ENCODE measurements around the gene ENTPD1. TPM values are rescaled to one million over a fixed set of nuclear protein-coding genes. Genes with fewer than 3 reads are reported as not detected.

The ENTPD1 gene
- total RNA-seq, 1 donor from 2014 or later = 0.95 TPM

DNA sequence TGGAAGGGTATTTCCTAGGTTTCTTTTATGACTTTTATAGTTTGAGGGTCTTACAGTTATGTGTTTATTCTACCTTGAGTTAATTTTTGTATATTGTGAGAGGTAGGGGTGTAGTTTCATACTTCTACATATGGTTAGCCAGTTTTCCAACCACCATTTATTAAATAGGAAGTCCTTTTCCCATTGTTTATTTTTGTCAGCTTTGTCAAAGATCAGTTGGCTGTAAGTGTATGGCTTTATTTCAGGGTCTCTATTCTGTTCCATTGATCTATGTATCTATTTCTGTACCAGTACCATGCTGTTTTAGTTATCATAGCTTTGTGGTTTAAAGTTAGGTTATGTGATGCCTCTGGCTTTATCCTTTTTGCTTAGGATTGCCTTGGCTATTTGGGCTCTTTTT, 79.9 kb downstream of the ENTPD1 start:
- Histone ChIP-seq H3K27ac (ENCODE audit: low read depth, low read length) (no peak overlapping the region), H3K4me3 (ENCODE audit: insufficient read depth, low read depth, low read length) (no peak overlapping the region), H3K9me3 (ENCODE audit: insufficient read depth, low read depth, low read length) (no peaks in the 10 kb centered on the region), H3K4me2 (ENCODE audit: low read length) (no peak overlapping the region), H2AFZ (ENCODE audit: low read depth, low read length) (no peak overlapping the region), H3K79me2 (ENCODE audit: insufficient read depth, low read length) (no peaks in the 10 kb centered on the region), H3K9ac (ENCODE audit: low read length) (no peak overlapping the region), H3K36me3 (ENCODE audit: insufficient read depth, low read length) (no peaks in the 10 kb centered on the region), H4K20me1 (ENCODE audit: insufficient read depth, low read length) (no peaks in the 10 kb centered on the region), H3K4me1 (ENCODE audit: insufficient read depth, low read length) (no peaks in the 10 kb centered on the region), H3K27me3 (ENCODE audit: insufficient read depth, low read length) (no peaks in the 10 kb centered on the region)
- Mint-ChIP-seq H3K36me3 (ENCODE audit: low read depth, unreplicated experiment) (no peaks in the 10 kb centered on the region), H3K27ac (ENCODE audit: unreplicated experiment) (no peak overlapping the region), H3K9me3 (ENCODE audit: unreplicated experiment) (peaks cover 2% of the 10 kb centered on the region), H3K4me3 (ENCODE audit: unreplicated experiment) (no peak overlapping the region), H3K4me1 (ENCODE audit: low read depth, unreplicated experiment) (peaks cover 8% of the 10 kb centered on the region), H3K27me3 (ENCODE audit: low read depth, unreplicated experiment) (peaks cover 6% of the 10 kb centered on the region)
- TF ChIP-seq, protein P1, sequence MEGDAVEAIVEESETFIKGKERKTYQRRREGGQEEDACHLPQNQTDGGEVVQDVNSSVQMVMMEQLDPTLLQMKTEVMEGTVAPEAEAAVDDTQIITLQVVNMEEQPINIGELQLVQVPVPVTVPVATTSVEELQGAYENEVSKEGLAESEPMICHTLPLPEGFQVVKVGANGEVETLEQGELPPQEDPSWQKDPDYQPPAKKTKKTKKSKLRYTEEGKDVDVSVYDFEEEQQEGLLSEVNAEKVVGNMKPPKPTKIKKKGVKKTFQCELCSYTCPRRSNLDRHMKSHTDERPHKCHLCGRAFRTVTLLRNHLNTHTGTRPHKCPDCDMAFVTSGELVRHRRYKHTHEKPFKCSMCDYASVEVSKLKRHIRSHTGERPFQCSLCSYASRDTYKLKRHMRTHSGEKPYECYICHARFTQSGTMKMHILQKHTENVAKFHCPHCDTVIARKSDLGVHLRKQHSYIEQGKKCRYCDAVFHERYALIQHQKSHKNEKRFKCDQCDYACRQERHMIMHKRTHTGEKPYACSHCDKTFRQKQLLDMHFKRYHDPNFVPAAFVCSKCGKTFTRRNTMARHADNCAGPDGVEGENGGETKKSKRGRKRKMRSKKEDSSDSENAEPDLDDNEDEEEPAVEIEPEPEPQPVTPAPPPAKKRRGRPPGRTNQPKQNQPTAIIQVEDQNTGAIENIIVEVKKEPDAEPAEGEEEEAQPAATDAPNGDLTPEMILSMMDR (IDR thresholded peaks at IDR 0.05; ENCODE audit: insufficient read depth, low read depth, low read length) = no peak
- TF ChIP-seq EZH2 (IDR thresholded peaks at IDR 0.05; ENCODE audit: insufficient read depth, low read length) = no peak
- FAIRE-seq = no peak
- DNase-seq (ENCODE audit: low read depth) = no peak

DNA sequence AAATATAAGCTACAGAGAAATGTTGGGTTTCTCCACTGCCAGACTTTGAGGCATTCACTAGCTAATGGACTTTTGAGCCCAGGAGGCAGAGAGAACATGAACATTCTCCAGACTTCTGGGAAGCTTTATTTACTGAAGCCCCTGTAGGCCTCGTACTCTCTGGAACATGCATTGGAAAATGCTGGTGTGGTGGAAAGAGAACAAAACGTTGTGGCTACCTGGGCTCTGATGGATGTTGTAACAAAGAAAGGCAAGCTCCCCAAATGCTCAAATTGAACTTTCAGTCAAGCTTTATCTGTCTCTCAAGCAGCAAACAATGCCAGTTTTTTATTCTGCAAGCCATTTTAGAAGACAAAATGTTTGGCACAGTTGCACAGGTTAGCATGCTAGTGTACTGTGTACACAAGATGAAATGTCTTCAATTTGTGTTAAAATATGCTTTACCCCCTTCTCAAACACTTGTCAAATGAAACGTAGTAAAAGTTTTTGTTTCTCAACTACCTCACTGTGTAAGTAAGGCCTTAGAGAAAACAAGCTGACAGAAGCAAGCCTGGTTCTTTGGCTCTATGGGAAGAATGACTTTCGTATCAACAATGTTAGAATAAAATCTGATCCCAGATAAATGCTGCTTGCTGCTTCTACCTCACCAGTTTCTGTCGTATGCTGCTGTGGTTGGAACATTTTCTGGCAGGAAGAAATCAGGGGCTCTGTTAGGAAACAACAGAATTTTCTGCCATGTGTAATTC, 80.8 kb downstream of the ENTPD1 start:
- H3K9me3 ChIP-seq (ENCODE audit: insufficient read depth, low read depth, low read length) = no peaks in the 10 kb centered on the region
- peaks cover 2% of the 10 kb centered on the region for H3K9me3 Mint-ChIP-seq (ENCODE audit: unreplicated experiment)
- H3K79me2 ChIP-seq (ENCODE audit: insufficient read depth, low read length) = no peaks in the 10 kb centered on the region
- no peaks in the 10 kb centered on the region for H3K27me3 ChIP-seq (ENCODE audit: insufficient read depth, low read length)
- peaks cover 3% of the 10 kb centered on the region for H3K4me1 ChIP-seq (ENCODE audit: insufficient read depth, low read length)
- no peaks in the 10 kb centered on the region for H4K20me1 ChIP-seq (ENCODE audit: insufficient read depth, low read length)
- no peaks in the 10 kb centered on the region for H3K36me3 Mint-ChIP-seq (ENCODE audit: low read depth, unreplicated experiment)
- no peak overlapping the region for H3K4me3 ChIP-seq (ENCODE audit: insufficient read depth, low read depth, low read length)
- no peak overlapping the region for H2AFZ ChIP-seq (ENCODE audit: low read depth, low read length)
- H3K4me3 Mint-ChIP-seq (ENCODE audit: unreplicated experiment) = no peak overlapping the region
- FAIRE-seq (no peak), DNase-seq (ENCODE audit: low read depth) (no peak)
- H3K27me3 Mint-ChIP-seq (ENCODE audit: low read depth, unreplicated experiment) = peaks cover 6% of the 10 kb centered on the region
- H3K36me3 ChIP-seq (ENCODE audit: insufficient read depth, low read length) = no peaks in the 10 kb centered on the region
- H3K9ac ChIP-seq (ENCODE audit: low read length) = no peak overlapping the region
- H3K4me1 Mint-ChIP-seq (ENCODE audit: low read depth, unreplicated experiment) = peaks cover 8% of the 10 kb centered on the region
- H3K27ac Mint-ChIP-seq (ENCODE audit: unreplicated experiment) = no peak overlapping the region
- TF ChIP-seq, protein P1 (IDR thresholded peaks at IDR 0.05; ENCODE audit: insufficient read depth, low read depth, low read length) = no peak
- TF ChIP-seq EZH2 (IDR thresholded peaks at IDR 0.05; ENCODE audit: insufficient read depth, low read length) = no peak
- H3K4me2 ChIP-seq (ENCODE audit: low read length) = no peak overlapping the region
- H3K27ac ChIP-seq (ENCODE audit: low read depth, low read length) = no peak overlapping the region

DNA sequence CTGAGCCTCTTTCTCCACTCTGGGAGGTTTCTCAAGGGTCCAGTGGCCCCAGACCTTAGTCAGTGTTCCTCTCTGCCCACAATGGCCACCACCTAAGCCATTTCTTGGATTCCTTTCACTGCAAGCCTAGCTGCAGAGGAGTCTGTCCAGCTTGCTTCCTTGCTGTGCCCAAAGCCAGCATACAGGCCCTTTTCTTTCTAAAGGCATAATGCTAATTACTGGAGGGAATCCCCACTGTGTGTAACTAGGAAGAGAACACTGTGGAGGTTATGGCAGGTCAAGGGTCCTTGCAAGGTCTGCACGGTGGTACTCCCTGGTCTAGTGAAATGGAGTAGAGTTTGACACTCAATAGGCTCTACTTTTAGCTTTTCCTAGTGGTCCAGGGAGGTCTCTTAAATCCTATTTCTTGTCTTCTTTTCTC, 81.4 kb downstream of the ENTPD1 start:
- Histone ChIP-seq H3K79me2 (ENCODE audit: insufficient read depth, low read length) (no peaks in the 10 kb centered on the region), H3K9ac (ENCODE audit: low read length) (no peak overlapping the region), H3K27me3 (ENCODE audit: insufficient read depth, low read length) (no peaks in the 10 kb centered on the region), H3K4me2 (ENCODE audit: low read length) (no peak overlapping the region), H3K27ac (ENCODE audit: low read depth, low read length) (no peak overlapping the region), H2AFZ (ENCODE audit: low read depth, low read length) (no peak overlapping the region), H3K4me3 (ENCODE audit: insufficient read depth, low read depth, low read length) (no peak overlapping the region), H4K20me1 (ENCODE audit: insufficient read depth, low read length) (no peaks in the 10 kb centered on the region), H3K36me3 (ENCODE audit: insufficient read depth, low read length) (no peaks in the 10 kb centered on the region), H3K4me1 (ENCODE audit: insufficient read depth, low read length) (peaks cover 3% of the 10 kb centered on the region), H3K9me3 (ENCODE audit: insufficient read depth, low read depth, low read length) (no peaks in the 10 kb centered on the region)
- Mint-ChIP-seq H3K36me3 (ENCODE audit: low read depth, unreplicated experiment) (no peaks in the 10 kb centered on the region), H3K4me1 (ENCODE audit: low read depth, unreplicated experiment) (peaks cover 8% of the 10 kb centered on the region), H3K9me3 (ENCODE audit: unreplicated experiment) (peaks cover 2% of the 10 kb centered on the region), H3K27ac (ENCODE audit: unreplicated experiment) (no peak overlapping the region), H3K4me3 (ENCODE audit: unreplicated experiment) (no peak overlapping the region), H3K27me3 (ENCODE audit: low read depth, unreplicated experiment) (peaks cover 1% of the 10 kb centered on the region)
- DNase-seq (ENCODE audit: low read depth) = no peak
- FAIRE-seq = no peak
- TF ChIP-seq, protein P1 (IDR thresholded peaks at IDR 0.05; ENCODE audit: insufficient read depth, low read depth, low read length) = no peak
- TF ChIP-seq EZH2 (IDR thresholded peaks at IDR 0.05; ENCODE audit: insufficient read depth, low read length) = no peak
